ENCODE data around the gene THSD1.

GRCh38 chr13:52428295-52428694 is 22.3 kb upstream of the THSD1 start:
- no peak for TF ChIP-seq POLR2AphosphoS5 (IDR thresholded peaks at IDR 0.05; ENCODE audit: low read depth, low read length)
- TF ChIP-seq POLR2A (IDR thresholded peaks at IDR 0.05; ENCODE audit: low read depth, low read length): no peak
